KMS-11 (cell line): ENCODE measurements around the gene RTL10.

ENCODE experiments used
- H2AFZ ChIP-seq: fragments of 200-600 bp; sonication (generic); 2 replicates; pipeline ENCODE4 v1.6.1; 2016; ENCODE audit warnings: antibody characterized with exemption, mixed run types, low read depth
- H3K27ac ChIP-seq: fragments of 200-600 bp; sonication (generic); 2 replicates; pipeline ENCODE4 v1.6.1; 2016; ENCODE audit warnings: mild to moderate bottlenecking, mixed run types
- H3K27me3 ChIP-seq: fragments of 200-600 bp; sonication (generic); 2 replicates; pipeline ENCODE4 v1.6.1; 2017; ENCODE audit warnings: mild to moderate bottlenecking, low read depth, mixed run types, moderate library complexity; ENCODE audit not compliant: insufficient read depth
- H3K36me3 ChIP-seq: fragments of 200-600 bp; sonication (generic); 2 replicates; pipeline ENCODE4 v1.6.1; 2017; ENCODE audit warnings: mild to moderate bottlenecking, mixed run types; ENCODE audit not compliant: insufficient read depth
- H3K4me1 ChIP-seq: fragments of 200-600 bp; sonication (generic); 2 replicates; pipeline ENCODE4 v1.6.1; 2016; ENCODE audit warnings: mild to moderate bottlenecking, low read depth, mixed run types; ENCODE audit not compliant: poor library complexity, severe bottlenecking
- H3K4me2 ChIP-seq: fragments of 200-600 bp; sonication (generic); 2 replicates; pipeline ENCODE4 v1.7.0; 2016; ENCODE audit warnings: mild to moderate bottlenecking, mixed run types
- H3K4me3 ChIP-seq: fragments of 200-600 bp; sonication (generic); IDR thresholded peaks from 2 replicates; pipeline ENCODE4 v1.6.1; 2017; ENCODE audit warnings: low read depth, low read length, mixed read lengths; ENCODE audit not compliant: insufficient read depth
- H3K79me2 ChIP-seq: fragments of 200-600 bp; sonication (generic); 2 replicates; pipeline ENCODE4 v1.6.1; 2016; ENCODE audit warnings: low read depth, mixed run types; ENCODE audit not compliant: insufficient read depth
- H3K9ac ChIP-seq: fragments of 200-600 bp; sonication (generic); 2 replicates; pipeline ENCODE4 v1.6.1; 2016; ENCODE audit warnings: mild to moderate bottlenecking, mixed run types
- H4K20me1 ChIP-seq: fragments of 200-600 bp; sonication (generic); 2 replicates; pipeline ENCODE4 v1.6.1; 2016; ENCODE audit warnings: mild to moderate bottlenecking, mixed run types; ENCODE audit not compliant: insufficient read depth
- CTCF ChIP-seq: fragments of 200-600 bp; sonication (generic); conservative IDR thresholded peaks from 2 replicates; pipeline ENCODE4 v1.6.1; 2017; ENCODE audit warnings: low read depth, mild to moderate bottlenecking, antibody characterized with exemption, low read length, moderate library complexity, mixed read lengths

RTL10 gene

GRCh38 chr22:19898145-19898544 lies 43.5 kb upstream of the RTL10 start:
- no peak overlapping the region for H3K9ac ChIP-seq
- TF ChIP-seq CTCF, result no peak
- no peaks in the 10 kb centered on the region for H3K27me3 ChIP-seq
- no peaks in the 10 kb centered on the region for H4K20me1 ChIP-seq
- no peaks in the 10 kb centered on the region for H3K36me3 ChIP-seq
- H3K4me3 ChIP-seq, result no peak overlapping the region
- H3K4me2 ChIP-seq, result no peak overlapping the region
- H2AFZ ChIP-seq, result no peak overlapping the region
- H3K79me2 ChIP-seq, result no peaks in the 10 kb centered on the region
- no peak overlapping the region for H3K27ac ChIP-seq
- peaks cover 14% of the 10 kb centered on the region for H3K4me1 ChIP-seq

DNA sequence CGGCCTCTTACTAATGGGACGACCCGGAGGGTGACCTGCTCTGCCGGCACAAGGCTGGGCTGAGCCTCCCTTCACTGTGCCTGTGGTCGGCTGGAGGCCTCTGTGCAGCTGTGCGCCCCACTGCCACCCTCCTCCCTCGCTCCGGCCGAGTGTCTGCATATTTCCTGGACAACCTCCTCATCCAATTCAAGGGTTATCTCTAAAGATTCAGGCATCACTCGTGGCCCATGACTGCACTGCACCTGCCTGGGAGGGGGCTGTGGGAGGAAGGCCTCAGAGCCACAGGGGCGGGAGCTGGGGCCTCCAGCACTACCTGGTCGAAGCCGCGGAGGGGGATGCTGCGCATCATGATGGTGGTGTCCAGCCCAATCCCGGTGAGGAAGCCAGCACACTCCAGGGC lies 43.1 kb upstream of the RTL10 start:
- TF ChIP-seq CTCF, result no peak
- Histone ChIP-seq H3K27ac (no peak overlapping the region), H3K4me1 (peaks cover 18% of the 10 kb centered on the region), H3K79me2 (no peaks in the 10 kb centered on the region), H3K9ac (no peak overlapping the region), H2AFZ (no peak overlapping the region), H3K36me3 (no peaks in the 10 kb centered on the region), H3K4me2 (no peak overlapping the region), H4K20me1 (no peaks in the 10 kb centered on the region), H3K4me3 (no peak overlapping the region), H3K27me3 (no peaks in the 10 kb centered on the region)

DNA sequence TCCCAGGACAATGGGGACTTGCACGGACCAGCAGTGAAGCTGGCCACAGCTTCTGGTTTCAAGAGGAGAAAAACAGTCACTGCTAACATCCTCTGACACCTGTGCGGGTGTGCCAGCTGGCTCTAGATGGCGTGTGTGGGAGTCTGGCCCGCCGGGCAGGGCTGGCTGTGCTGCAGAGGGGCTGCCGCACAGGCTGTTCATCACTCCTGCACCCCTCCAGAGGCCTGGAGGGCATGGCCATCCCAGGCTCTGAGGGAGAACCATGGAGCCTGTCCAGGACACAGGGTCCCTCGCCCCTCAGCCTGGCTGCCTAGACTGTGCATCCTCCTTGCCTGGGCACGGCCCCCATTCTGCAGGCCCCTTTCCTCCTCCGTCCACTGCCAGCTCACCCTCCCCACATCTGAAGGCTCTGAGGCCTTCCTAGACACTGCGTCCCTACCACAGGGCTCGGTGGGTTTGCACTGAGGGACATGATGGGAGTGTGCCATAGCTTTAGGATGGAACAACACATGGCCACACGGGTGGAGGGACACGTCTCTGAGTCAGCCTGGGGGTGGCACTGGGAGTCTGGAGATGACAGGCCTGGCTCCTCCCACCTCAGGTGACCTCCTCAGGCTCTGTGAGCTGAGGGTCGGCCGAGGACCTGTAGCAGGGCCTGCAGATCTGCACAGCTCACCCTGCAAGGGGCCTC lies 42.1 kb upstream of the RTL10 start:
- Histone ChIP-seq H3K4me3 (no peak overlapping the region), H3K4me1 (peaks cover 27% of the 10 kb centered on the region), H3K27ac (no peak overlapping the region), H3K36me3 (no peaks in the 10 kb centered on the region), H3K9ac (no peak overlapping the region), H3K4me2 (no peak overlapping the region), H3K79me2 (no peaks in the 10 kb centered on the region), H4K20me1 (no peaks in the 10 kb centered on the region), H3K27me3 (no peaks in the 10 kb centered on the region), H2AFZ (no peak overlapping the region)
- TF ChIP-seq CTCF, result no peak

DNA sequence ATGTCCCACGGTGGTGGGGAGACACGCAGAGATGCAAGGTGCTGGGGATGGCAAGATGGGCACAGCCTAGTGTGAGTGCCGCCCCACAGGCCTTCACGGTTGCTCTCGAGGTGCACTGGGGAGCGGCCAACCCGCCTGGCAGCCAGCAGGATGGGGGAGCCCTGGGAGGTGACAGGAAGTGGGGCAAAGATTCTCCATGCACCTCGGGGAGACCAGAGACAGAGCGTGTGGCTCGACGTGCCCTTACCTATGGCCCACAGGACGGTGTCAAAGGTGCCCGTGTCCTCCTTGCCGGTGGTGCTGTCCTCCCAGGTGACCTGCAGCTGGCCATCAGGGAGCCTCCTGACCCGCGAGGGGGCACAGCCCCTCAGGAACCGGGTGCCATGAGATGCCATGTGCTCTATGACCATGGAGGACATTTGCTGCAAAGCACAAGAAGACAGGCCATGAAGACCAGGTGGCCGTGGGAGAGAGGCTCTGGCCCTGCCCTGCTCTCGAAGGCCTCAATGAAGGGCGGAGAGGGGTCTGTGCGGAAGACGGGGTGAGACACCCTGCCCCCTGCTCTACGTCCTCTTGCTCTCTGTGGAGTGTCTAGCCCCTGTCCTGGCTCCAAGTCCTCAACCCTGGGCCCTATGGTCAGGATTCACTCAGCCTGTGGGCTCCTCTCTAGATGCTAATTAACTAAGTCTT lies 40.6 kb upstream of the RTL10 start:
- H3K27me3 ChIP-seq, result no peaks in the 10 kb centered on the region
- peaks cover 40% of the 10 kb centered on the region for H3K4me1 ChIP-seq
- no peaks in the 10 kb centered on the region for H4K20me1 ChIP-seq
- no peak for TF ChIP-seq CTCF
- no peak overlapping the region for H3K4me2 ChIP-seq
- no peak overlapping the region for H2AFZ ChIP-seq
- no peaks in the 10 kb centered on the region for H3K79me2 ChIP-seq
- no peak overlapping the region for H3K4me3 ChIP-seq
- H3K36me3 ChIP-seq, result no peaks in the 10 kb centered on the region
- H3K27ac ChIP-seq, result no peak overlapping the region
- H3K9ac ChIP-seq, result no peak overlapping the region
